Stomach (tissue), 4 donors: ENCODE measurements around the gene COA3.

ENCODE experiments used
- EP300 ChIP-seq: sonication (generic); formaldehyde crosslinking; IDR thresholded peaks from one replicate; pipeline ENCODE4 v1.6.1; 2017; ENCODE audit warnings: antibody characterized with exemption
- POLR2A ChIP-seq, 4 donors: fragments of 450-650 bp; IDR thresholded peaks; one replicate each; pipeline ENCODE4 v1.6.1; 2016; ENCODE audit warnings: antibody characterized with exemption in 4 of 4, control low read depth in 2 of 4, mild to moderate bottlenecking in 1 of 4, moderate library complexity in 1 of 4
- TF ChIP-seq, protein P1 (sequence below), 7 experiments: fragments of 450-650 bp in 4 of 7; fragments of 200-600 bp in 3 of 7; sonication (generic) in 3 of 7; IDR thresholded peaks; one replicate each; pipeline ENCODE4 v1.5.1; 2016 to 2019; ENCODE audit warnings: antibody characterized with exemption in 7 of 7, control low read depth in 2 of 7, mild to moderate bottlenecking in 1 of 7

DNA sequence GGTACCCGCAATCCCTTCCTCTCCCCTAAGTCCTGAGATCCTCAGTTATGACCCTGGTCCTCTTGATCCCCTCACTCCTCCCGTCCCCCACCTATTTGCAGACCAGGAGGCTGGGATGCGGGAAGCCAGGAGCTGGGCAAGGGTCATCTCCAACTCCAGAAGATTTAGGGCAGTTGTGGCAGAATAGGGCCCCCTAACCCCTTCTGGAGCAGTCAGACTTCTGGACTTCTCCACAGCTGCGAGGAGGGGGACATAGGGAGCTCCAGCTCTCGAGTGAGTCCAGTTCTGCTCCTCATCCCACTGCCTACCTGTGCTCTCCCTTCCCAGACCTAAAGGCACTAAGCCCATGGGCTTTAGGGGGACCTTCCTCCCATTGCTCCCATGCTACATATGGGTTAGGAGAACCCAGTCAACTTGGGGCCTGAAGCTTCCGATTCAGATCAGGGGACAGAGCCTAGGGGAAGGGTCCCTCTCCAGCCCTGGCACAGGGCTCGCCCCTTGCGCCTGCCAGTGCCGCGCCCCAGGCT, 16.8 kb downstream of the COA3 start:
- TF ChIP-seq POLR2A (IDR thresholded peaks at IDR 0.05) (no peak), EP300 (no peak)
- TF ChIP-seq, protein P1, sequence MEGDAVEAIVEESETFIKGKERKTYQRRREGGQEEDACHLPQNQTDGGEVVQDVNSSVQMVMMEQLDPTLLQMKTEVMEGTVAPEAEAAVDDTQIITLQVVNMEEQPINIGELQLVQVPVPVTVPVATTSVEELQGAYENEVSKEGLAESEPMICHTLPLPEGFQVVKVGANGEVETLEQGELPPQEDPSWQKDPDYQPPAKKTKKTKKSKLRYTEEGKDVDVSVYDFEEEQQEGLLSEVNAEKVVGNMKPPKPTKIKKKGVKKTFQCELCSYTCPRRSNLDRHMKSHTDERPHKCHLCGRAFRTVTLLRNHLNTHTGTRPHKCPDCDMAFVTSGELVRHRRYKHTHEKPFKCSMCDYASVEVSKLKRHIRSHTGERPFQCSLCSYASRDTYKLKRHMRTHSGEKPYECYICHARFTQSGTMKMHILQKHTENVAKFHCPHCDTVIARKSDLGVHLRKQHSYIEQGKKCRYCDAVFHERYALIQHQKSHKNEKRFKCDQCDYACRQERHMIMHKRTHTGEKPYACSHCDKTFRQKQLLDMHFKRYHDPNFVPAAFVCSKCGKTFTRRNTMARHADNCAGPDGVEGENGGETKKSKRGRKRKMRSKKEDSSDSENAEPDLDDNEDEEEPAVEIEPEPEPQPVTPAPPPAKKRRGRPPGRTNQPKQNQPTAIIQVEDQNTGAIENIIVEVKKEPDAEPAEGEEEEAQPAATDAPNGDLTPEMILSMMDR (IDR thresholded peaks at IDR 0.05) = no peak
